Measurements from ENCODE around the gene CTNNA3. TPM values are rescaled to one million over a fixed set of nuclear protein-coding genes. Genes with fewer than 3 reads are reported as not detected.

CTNNA3 gene
- total RNA-seq, 1 donor from 2014 or later, result 0.30 TPM

DNA sequence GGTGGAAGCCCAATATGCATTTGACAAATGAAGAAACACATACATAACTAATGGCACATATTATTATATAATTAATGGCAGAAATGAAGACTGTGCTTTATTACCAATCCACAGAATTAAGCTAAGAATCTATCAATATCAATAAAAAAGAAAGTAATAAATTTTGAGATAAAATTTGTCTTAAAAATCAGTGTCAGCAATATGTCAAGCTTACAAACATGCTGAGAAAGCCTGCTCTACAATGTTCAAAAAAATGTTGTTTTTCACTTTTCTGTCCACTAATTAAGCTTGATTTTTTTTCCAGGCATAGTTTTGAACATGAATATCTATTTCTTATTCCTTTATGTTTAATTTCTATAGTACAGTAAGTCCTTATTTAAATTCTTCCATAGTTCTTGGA, 1491.2 kb downstream of the CTNNA3 start:
- TF ChIP-seq CTCF (IDR thresholded peaks at IDR 0.05), result no peak
- H3K27me3 Mint-ChIP-seq (ENCODE audit: unreplicated experiment), result no peaks in the 10 kb centered on the region
- no peaks in the 10 kb centered on the region for H3K9me3 Mint-ChIP-seq (ENCODE audit: unreplicated experiment)
- DNase-seq (ENCODE audit: extremely low spot score, unreplicated experiment), result no peak
- no peak overlapping the region for H3K4me3 Mint-ChIP-seq (ENCODE audit: unreplicated experiment)
- peaks cover 5% of the 10 kb centered on the region for H3K4me1 Mint-ChIP-seq (ENCODE audit: unreplicated experiment)
- H3K27ac Mint-ChIP-seq (ENCODE audit: unreplicated experiment), result no peak overlapping the region
- no peaks in the 10 kb centered on the region for H3K36me3 Mint-ChIP-seq (ENCODE audit: unreplicated experiment)

DNA sequence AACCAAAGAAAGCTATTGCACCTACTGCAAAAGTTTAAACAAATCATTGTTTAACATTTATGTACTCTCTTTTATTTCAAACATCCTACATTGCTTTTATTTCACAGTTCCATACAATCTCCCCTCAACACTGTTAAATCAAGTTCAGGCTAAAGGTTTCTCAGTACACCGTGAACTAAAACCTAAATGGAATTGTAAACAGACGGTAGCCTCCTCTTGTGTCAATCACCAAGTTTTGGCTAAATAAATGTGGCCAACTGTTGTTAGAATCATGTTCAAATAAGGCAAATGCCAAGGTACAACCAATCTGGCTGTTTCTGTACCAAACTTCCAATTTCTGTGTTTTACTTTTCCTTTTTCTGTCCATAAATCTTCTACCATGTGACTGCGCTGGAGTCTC, 1493.9 kb downstream of the CTNNA3 start:
- Mint-ChIP-seq H3K4me1 (ENCODE audit: unreplicated experiment) (no peaks in the 10 kb centered on the region), H3K36me3 (ENCODE audit: unreplicated experiment) (no peaks in the 10 kb centered on the region), H3K4me3 (ENCODE audit: unreplicated experiment) (no peak overlapping the region), H3K27me3 (ENCODE audit: unreplicated experiment) (peaks cover 5% of the 10 kb centered on the region), H3K27ac (ENCODE audit: unreplicated experiment) (no peak overlapping the region), H3K9me3 (ENCODE audit: unreplicated experiment) (no peaks in the 10 kb centered on the region)
- no peak for DNase-seq (ENCODE audit: extremely low spot score, unreplicated experiment)
- TF ChIP-seq CTCF (IDR thresholded peaks at IDR 0.05), result no peak

DNA sequence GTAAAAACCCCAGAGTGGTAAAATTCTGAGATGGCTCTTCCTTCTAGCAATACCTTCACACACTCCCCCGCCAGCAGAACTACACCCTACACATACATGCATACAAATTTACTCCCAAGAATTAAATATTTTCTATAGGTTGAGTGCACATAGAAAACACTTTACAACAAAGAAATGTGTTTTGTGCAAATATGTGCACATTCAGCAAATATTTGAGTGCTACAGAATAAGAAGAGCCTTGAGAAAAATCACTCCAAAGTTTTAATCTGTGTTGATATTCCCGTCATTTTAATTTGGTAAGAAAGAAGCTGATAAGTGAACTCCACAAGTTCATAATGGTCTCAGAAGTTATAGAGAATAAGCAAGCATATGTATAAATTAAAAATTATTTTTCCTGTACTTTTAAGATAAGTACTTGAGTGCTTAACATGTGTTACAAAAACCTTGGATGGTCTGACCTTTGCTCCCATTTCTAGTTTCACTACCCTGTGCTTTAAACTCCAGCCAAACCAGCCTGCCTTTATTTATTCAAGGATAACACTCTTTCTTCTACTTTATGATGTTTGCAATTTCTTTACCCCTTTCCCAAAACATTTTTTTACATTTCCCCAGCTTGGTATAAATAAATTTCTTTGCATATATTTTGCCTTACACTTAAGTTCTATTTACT, 1503.7 kb downstream of the CTNNA3 start:
- no peak overlapping the region for H3K4me3 Mint-ChIP-seq (ENCODE audit: unreplicated experiment)
- H3K27ac Mint-ChIP-seq (ENCODE audit: unreplicated experiment), result no peak overlapping the region
- no peaks in the 10 kb centered on the region for H3K9me3 Mint-ChIP-seq (ENCODE audit: unreplicated experiment)
- H3K4me1 Mint-ChIP-seq (ENCODE audit: unreplicated experiment), result no peaks in the 10 kb centered on the region
- TF ChIP-seq CTCF (IDR thresholded peaks at IDR 0.05), result no peak
- no peak for DNase-seq (ENCODE audit: extremely low spot score, unreplicated experiment)
- no peaks in the 10 kb centered on the region for H3K36me3 Mint-ChIP-seq (ENCODE audit: unreplicated experiment)
- no peaks in the 10 kb centered on the region for H3K27me3 Mint-ChIP-seq (ENCODE audit: unreplicated experiment)

DNA sequence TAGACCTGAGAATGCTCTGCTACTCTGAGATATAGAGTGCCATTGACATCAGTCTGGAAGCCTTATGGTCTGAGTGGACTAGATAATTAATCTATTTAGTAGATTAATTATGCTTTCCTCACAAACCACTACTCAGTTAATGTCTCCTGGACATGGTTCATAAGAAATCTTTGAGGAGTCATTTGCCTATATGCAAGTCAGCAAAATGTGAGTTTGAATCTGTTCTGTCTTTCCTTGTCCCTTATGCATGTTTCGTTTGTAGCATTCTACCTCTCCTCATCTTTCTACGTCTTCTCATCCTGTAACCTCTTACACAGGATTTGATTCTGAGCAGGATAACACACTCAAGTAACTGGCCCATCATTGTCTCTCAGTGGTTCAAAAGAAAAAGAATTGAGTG, 1505.6 kb downstream of the CTNNA3 start:
- no peak overlapping the region for H3K27ac Mint-ChIP-seq (ENCODE audit: unreplicated experiment)
- H3K4me1 Mint-ChIP-seq (ENCODE audit: unreplicated experiment), result peaks cover 6% of the 10 kb centered on the region
- H3K4me3 Mint-ChIP-seq (ENCODE audit: unreplicated experiment), result no peak overlapping the region
- no peaks in the 10 kb centered on the region for H3K9me3 Mint-ChIP-seq (ENCODE audit: unreplicated experiment)
- DNase-seq (ENCODE audit: extremely low spot score, unreplicated experiment), result no peak
- no peaks in the 10 kb centered on the region for H3K27me3 Mint-ChIP-seq (ENCODE audit: unreplicated experiment)
- H3K36me3 Mint-ChIP-seq (ENCODE audit: unreplicated experiment), result no peaks in the 10 kb centered on the region
- no peak for TF ChIP-seq CTCF (IDR thresholded peaks at IDR 0.05)

DNA sequence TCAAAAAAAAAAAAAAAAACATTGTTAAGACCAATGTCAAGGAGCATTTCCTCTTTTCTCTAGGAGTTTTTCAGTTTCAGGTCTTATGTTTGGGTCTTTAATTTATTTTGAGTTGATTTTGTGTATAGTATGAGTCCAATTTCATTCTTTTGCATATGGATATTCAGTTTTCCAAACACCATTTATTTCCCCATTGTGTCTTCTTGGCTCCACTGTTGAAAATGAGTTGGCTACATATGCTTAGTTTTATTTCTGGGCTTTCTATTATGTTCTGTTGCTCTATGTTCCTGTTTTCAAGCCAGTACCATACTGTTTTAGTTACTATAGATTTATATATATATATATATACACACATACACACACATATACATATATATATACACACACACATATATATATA, 1506.7 kb downstream of the CTNNA3 start:
- H3K27ac Mint-ChIP-seq (ENCODE audit: unreplicated experiment), result no peak overlapping the region
- no peaks in the 10 kb centered on the region for H3K36me3 Mint-ChIP-seq (ENCODE audit: unreplicated experiment)
- TF ChIP-seq CTCF (IDR thresholded peaks at IDR 0.05), result no peak
- no peak overlapping the region for H3K4me3 Mint-ChIP-seq (ENCODE audit: unreplicated experiment)
- no peaks in the 10 kb centered on the region for H3K9me3 Mint-ChIP-seq (ENCODE audit: unreplicated experiment)
- no peak for DNase-seq (ENCODE audit: extremely low spot score, unreplicated experiment)
- peaks cover 6% of the 10 kb centered on the region for H3K4me1 Mint-ChIP-seq (ENCODE audit: unreplicated experiment)
- H3K27me3 Mint-ChIP-seq (ENCODE audit: unreplicated experiment), result no peaks in the 10 kb centered on the region
